Activated naive CD4-positive, alpha-beta T cell treated with anti-CD3 and anti-CD28 coated beads, Interleukin-2, amount 10 ng/mL, durations not matched to agents 7 days and 5 days (primary cell): ENCODE measurements around the gene NRAP.

ENCODE experiments used
- CTCF ChIA-PET: fragments of 350-600 bp; sonication (Branson Sonifier 250); formaldehyde crosslinking; loops from one replicate; lab custom pipeline; 2021; ENCODE audit warnings: antibody characterized with exemption; lab: Charles Lee
- DNase-seq: peaks from one replicate; pipeline ENCODE4 v3.0.0-alpha.2; 2020
- H3K27ac Mint-ChIP-seq: one replicate; pipeline ENCODE4 v1.8.0; 2021; ENCODE audit warnings: mild to moderate bottlenecking, moderate library complexity, mixed read lengths
- H3K27me3 Mint-ChIP-seq: one replicate; pipeline ENCODE4 v1.8.0; 2021; ENCODE audit warnings: mild to moderate bottlenecking, mixed read lengths
- H3K36me3 Mint-ChIP-seq: one replicate; pipeline ENCODE4 v1.8.0; 2021; ENCODE audit warnings: mixed read lengths
- H3K4me1 Mint-ChIP-seq: one replicate; pipeline ENCODE4 v1.8.0; 2021; ENCODE audit warnings: mixed read lengths
- H3K4me3 Mint-ChIP-seq: one replicate; pipeline ENCODE4 v1.8.0; 2021; ENCODE audit warnings: mild to moderate bottlenecking, moderate library complexity, mixed read lengths
- H3K9me3 Mint-ChIP-seq: one replicate; pipeline ENCODE4 v1.8.0; 2021; ENCODE audit warnings: mixed read lengths

The NRAP gene

DNA sequence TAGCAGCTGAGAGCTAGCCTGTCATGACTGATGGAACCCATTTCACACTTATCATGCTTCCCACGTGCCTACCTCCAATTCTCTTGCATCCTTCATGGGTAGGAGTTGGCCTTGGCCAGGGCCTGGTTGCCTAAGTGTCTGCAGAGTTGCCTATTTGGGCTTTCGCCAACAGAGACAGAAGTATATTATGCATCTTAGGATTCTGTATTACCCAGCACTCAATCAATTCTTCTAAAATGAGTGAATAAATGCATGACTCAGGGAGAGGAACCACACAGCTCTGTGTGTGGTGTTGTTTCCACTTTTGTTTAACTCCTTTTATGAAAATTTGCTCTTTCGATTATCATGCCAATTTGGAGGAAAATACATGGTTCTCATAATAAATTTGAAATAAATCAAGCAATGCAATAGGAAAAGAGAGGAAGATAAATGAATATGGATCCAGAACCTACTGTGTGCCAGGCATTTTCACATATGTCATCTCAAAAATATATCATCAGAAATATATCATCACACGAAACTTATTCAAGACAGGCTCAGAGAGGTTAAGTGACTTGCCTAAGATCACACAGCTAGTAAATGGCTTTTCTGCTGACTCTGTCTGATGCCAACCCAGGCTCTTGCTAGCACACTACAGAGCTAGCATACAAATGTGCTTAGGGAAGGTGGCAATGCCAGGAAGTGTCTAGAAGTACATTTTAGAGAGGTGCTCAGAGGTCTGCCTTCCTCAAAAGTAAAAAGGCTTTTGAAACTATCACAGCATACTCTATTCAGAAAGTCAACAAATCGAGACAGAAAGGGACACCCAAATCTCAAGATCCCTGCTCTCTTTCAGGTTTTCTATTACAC, 120.5 kb downstream of the NRAP start:
- Mint-ChIP-seq H3K27ac (no peak overlapping the region), H3K4me3 (no peak overlapping the region), H3K27me3 (peaks cover 16% of the 10 kb centered on the region), H3K36me3 (no peaks in the 10 kb centered on the region), H3K9me3 (no peaks in the 10 kb centered on the region), H3K4me1 (no peaks in the 10 kb centered on the region)
- CTCF ChIA-PET, result interaction anchor here (0.7 kb wide), 1 partner anchor 76 kb away, joined by 3 read pairs; no protein-coding TSS in a partner anchor
- no peak for DNase-seq

DNA sequence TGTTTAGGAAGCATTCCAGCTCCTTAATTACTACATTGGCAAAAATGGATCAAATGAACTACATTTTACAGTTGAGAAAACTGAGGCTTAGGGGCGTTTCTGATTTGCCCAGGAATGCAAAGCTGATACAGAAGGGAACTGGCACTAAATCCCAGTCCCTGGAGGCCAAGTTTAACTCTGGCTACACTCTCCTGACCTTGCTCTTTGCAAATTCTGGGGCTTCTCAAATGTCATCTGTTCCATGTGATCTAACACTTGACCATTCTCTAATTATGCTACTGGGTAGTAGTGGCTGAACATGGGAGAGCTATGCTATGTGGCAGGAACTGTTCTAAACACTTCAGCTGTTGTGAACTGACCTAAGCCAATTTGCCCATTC, 122.3 kb downstream of the NRAP start:
- CTCF ChIA-PET, result interaction anchor here (0.5 kb wide), 1 partner anchor 638 kb away, joined by 3 read pairs; no protein-coding TSS in a partner anchor
- H3K27ac Mint-ChIP-seq, result no peak overlapping the region

DNA sequence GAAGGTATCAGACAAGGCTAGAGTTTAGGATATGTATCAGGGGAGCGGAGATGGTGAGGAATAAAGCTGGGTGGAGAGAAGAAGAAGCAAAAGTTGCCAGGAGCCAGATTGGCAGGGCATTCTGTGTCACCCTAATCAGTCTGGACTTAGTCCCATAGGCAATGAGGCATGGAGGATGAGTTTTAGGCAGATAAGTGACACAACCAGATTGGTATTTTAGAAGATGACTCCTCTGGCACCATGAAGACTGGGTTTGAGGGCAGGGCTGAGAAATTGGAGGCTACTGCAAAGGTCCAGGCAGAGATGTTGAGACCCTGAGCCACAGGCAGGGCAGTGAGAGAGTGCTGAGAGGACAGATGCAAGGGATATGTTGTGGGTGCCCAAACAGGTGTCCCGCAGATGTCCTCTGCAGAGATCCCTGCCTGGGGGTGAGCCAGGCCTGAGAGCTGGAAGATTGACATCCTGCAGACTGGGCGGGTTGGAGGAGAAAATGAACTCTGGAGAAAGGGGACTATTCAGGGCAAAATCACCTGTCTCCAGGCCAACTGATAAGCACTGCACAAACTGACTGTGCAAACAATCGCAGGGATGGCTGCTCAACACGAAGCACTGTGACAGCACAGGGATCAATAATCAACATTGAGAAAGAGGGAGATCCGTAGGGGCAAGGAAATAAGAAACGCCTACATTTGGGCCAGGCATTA, 122.8 kb downstream of the NRAP start:
- Mint-ChIP-seq H3K27me3 (peaks cover 11% of the 10 kb centered on the region), H3K9me3 (no peaks in the 10 kb centered on the region), H3K4me1 (no peaks in the 10 kb centered on the region), H3K4me3 (no peak overlapping the region), H3K36me3 (no peaks in the 10 kb centered on the region), H3K27ac (no peak overlapping the region)
- no peak for DNase-seq
- CTCF ChIA-PET, result no interaction called here

More for the DNA sequence above, 122.3 kb downstream of the NRAP start:
- DNase-seq, result no peak
- H3K36me3 Mint-ChIP-seq, result no peaks in the 10 kb centered on the region
- H3K4me3 Mint-ChIP-seq, result no peak overlapping the region
- H3K27me3 Mint-ChIP-seq, result peaks cover 15% of the 10 kb centered on the region
- no peaks in the 10 kb centered on the region for H3K9me3 Mint-ChIP-seq
- no peaks in the 10 kb centered on the region for H3K4me1 Mint-ChIP-seq

DNA sequence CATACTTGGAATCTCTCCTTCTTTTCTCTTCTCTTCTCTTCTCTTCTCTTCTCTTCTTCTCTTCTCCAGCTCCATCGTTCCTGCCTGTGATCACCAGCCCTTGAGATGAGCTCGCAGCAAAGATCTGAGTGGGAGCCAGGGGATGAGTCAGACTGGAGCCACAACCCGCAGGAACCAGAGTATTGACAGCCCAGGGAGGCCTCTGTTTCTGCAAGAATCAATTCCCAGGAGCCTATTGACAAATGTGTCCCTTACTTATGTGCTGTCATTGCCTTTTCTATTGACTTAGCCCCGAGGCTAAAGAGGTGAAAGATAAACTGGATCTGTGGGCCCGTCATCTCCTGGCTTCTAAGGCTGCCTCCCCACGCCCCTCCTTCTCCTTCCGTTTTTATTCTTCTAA, 124.1 kb downstream of the NRAP start:
- Mint-ChIP-seq H3K4me1 (no peaks in the 10 kb centered on the region), H3K4me3 (no peak overlapping the region), H3K36me3 (no peaks in the 10 kb centered on the region), H3K9me3 (no peaks in the 10 kb centered on the region), H3K27ac (no peak overlapping the region), H3K27me3 (peaks cover 11% of the 10 kb centered on the region)
- CTCF ChIA-PET, result no interaction called here
- no peak for DNase-seq
